K562 (cell line): ENCODE results near the gene REEP2. TPM values are rescaled to one million over a fixed set of nuclear protein-coding genes. Genes with fewer than 3 reads are reported as not detected.

ENCODE experiments used
- CAMTA2 ChIP-seq: fragments of 250-450 bp; sonication (Bioruptor Pico); conservative IDR thresholded peaks from 2 replicates; pipeline ENCODE4 v1.5.1; 2022
- JUNB ChIP-seq: fragments of 450-650 bp; formaldehyde crosslinking; conservative IDR thresholded peaks from 2 replicates; pipeline ENCODE4 v1.4.0; 2020; ENCODE audit warnings: mild to moderate bottlenecking
- MEIS2 ChIP-seq: fragments of 450-650 bp; IDR thresholded peaks from 2 replicates; pipeline ENCODE4 v1.6.1; 2014; ENCODE audit warnings: mild to moderate bottlenecking; ENCODE audit not compliant: partially characterized antibody
- NONO ChIP-seq, 2 experiments: fragments of 200-400 bp in 1 of 2; fragments of 450-650 bp in 1 of 2; formaldehyde crosslinking in 1 of 2; IDR thresholded peaks; 2 replicates each; pipeline ENCODE4 v1.6.1; 2017; ENCODE audit warnings: low read depth in 2 of 2, mild to moderate bottlenecking in 2 of 2, moderate library complexity in 2 of 2, low read length in 1 of 2
- POU5F1 ChIP-seq: fragments of 150-350 bp; IDR thresholded peaks from 2 replicates; pipeline ENCODE4 v1.6.1; 2014; ENCODE audit warnings: borderline replicate concordance, low read length, low read depth, mild to moderate bottlenecking; ENCODE audit not compliant: partially characterized antibody
- RHOXF2B ChIP-seq: fragments of 250-450 bp; sonication (Bioruptor Pico); conservative IDR thresholded peaks from 2 replicates; pipeline ENCODE4 v1.5.1; 2021
- SNRNP70 ChIP-seq: fragments of 200-400 bp; formaldehyde crosslinking; optimal IDR thresholded peaks from 2 replicates; pipeline ENCODE3; 2017; ENCODE audit warnings: low read depth, low read length
- SRSF3 ChIP-seq: fragments of 200-400 bp; formaldehyde crosslinking; IDR thresholded peaks from 2 replicates; pipeline ENCODE4 v1.6.1; 2016; ENCODE audit warnings: mild to moderate bottlenecking, low read length, moderate library complexity; ENCODE audit not compliant: insufficient read depth
- ZNF24 ChIP-seq: fragments of 450-650 bp; IDR thresholded peaks from 2 replicates; pipeline ENCODE4 v1.6.1; 2016
- ZNF263 ChIP-seq: sonication (generic); formaldehyde crosslinking; IDR thresholded peaks from 2 replicates; pipeline ENCODE4 v1.8.0; 2022; ENCODE audit warnings: mild to moderate bottlenecking, missing genetic modification reagents, borderline replicate concordance
- ZNF668 ChIP-seq: fragments of 250-450 bp; sonication (Bioruptor Pico); IDR thresholded peaks from 2 replicates; pipeline ENCODE4 v1.8.0; 2022; ENCODE audit warnings: mild to moderate bottlenecking, inconsistent platforms
- polyA plus RNA-seq, 8 experiments: library from polyadenylated mRNA; depleted of rRNA in 4 of 8; stranded (reverse) in 5 of 8; unstranded in 3 of 8; fragments of >200 nt; fragmentation: Nextera tagmentation in 2 of 8; fragmentation: Illumina TruSeq in 1 of 8; extraction: Ambion mirVana in 2 of 8; extraction: Trizol in 1 of 8; gene quantifications; 2 replicates each; pipeline versions ENCODE4 v1.2.1 to v1.2.3, GENCODE V29; 2011 to 2014; ENCODE audit warnings: inconsistent platforms in 1 of 8, missing spikeins in 1 of 8
- total RNA-seq, 7 experiments: library from RNA; depleted of rRNA in 6 of 7; stranded (reverse); fragments of >200 nt in 6 of 7; fragmentation: Illumina TruSeq in 2 of 7; extraction: Trizol in 2 of 7; gene quantifications; 2 replicates each; pipeline versions ENCODE4 v1.2.1 to v1.2.3, GENCODE V29; 2011 to 2021; ENCODE audit warnings: low replicate concordance in 1 of 7
- TF ChIP-seq, protein P1 (sequence below), 2 experiments: fragments of 450-650 bp in 1 of 2; sonication (generic) in 1 of 2; formaldehyde crosslinking in 1 of 2; IDR thresholded peaks in 1 of 2; conservative IDR thresholded peaks in 1 of 2; 2 replicates each; pipeline versions ENCODE4 v1.6.1 to v1.8.1; 2016 to 2023; ENCODE audit warnings: mild to moderate bottlenecking in 2 of 2, moderate library complexity in 2 of 2, inconsistent platforms in 1 of 2, missing genetic modification reagents in 1 of 2
- TF ChIP-seq, protein P2 (sequence below): sonication (generic); formaldehyde crosslinking; IDR thresholded peaks from 2 replicates; pipeline ENCODE4 v1.8.0; 2023; ENCODE audit warnings: mild to moderate bottlenecking, missing genetic modification reagents
- TF ChIP-seq, protein P3 (sequence below): fragments of 250-450 bp; sonication (Bioruptor Pico); IDR thresholded peaks from 2 replicates; pipeline ENCODE4 v1.5.0; 2021; ENCODE audit warnings: mild to moderate bottlenecking, moderate library complexity
- TF ChIP-seq, protein P4 (sequence below), 2 experiments: IDR thresholded peaks; 2 replicates each; pipeline ENCODE4 v1.6.1; 2012; ENCODE audit warnings: improper control_type of control experiment in 2 of 2, low read depth in 2 of 2, low read length in 2 of 2, borderline replicate concordance in 1 of 2
- TF ChIP-seq, protein P5 (sequence below): fragments of 450-650 bp; conservative IDR thresholded peaks from 2 replicates; pipeline ENCODE4 v1.6.1; 2016; ENCODE audit warnings: missing genetic modification characterization, low read depth, mild to moderate bottlenecking, missing compliant biosample characterization, moderate library complexity

REEP2 gene
- total and polyA plus RNA-seq, 9 of the 15 experiments (the other 6 are each of a cell fraction or from before 2014, with no cell fraction given): 0.03 to 1.1 (median 0.12) TPM; not detected in 1

DNA sequence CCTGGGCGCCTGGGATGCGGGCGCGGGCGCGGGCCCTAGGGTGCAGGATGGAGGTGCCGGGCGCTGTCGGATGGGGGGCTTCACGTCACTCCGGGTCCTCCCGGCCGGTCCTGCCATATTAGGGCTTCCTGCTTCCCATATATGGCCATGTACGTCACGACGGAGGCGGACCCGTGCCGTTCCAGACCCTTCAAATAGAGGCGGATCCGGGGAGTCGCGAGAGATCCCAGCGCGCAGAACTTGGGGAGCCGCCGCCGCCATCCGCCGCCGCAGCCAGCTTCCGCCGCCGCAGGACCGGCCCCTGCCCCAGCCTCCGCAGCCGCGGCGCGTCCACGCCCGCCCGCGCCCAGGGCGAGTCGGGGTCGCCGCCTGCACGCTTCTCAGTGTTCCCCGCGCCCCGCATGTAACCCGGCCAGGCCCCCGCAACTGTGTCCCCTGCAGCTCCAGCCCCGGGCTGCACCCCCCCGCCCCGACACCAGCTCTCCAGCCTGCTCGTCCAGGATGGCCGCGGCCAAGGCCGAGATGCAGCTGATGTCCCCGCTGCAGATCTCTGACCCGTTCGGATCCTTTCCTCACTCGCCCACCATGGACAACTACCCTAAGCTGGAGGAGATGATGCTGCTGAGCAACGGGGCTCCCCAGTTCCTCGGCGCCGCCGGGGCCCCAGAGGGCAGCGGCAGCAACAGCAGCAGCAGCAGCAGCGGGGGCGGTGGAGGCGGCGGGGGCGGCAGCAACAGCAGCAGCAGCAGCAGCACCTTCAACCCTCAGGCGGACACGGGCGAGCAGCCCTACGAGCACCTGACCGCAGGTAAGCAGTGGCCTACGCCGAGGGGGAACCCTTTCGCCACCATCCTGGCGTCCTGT, 26.6 kb downstream of the REEP2 start, which contains the start of gene EGR1 (continued):
- TF ChIP-seq ZNF263 (CRISPR knock-in tag): peak; percentile 65
- no peak for TF ChIP-seq ZNF668
- TF ChIP-seq CAMTA2: no peak
- no peak for TF ChIP-seq SNRNP70
- TF ChIP-seq NONO (IDR thresholded peaks at IDR 0.05; ENCODE audit: low read depth in 2 of 2, low read length in 1 of 2): peak; percentile 79 to 89; a peak in 3 of 4 replicates
- TF ChIP-seq, protein P1, sequence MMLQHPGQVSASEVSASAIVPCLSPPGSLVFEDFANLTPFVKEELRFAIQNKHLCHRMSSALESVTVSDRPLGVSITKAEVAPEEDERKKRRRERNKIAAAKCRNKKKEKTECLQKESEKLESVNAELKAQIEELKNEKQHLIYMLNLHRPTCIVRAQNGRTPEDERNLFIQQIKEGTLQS (IDR thresholded peaks at IDR 0.05): no peak
- TF ChIP-seq, protein P1 (CRISPR knock-in tag; conservative IDR thresholded peaks at IDR 0.05): 0 out of 2 replicates have a peak, but pooled peaks have one; percentile 54
- TF ChIP-seq, protein P2, sequence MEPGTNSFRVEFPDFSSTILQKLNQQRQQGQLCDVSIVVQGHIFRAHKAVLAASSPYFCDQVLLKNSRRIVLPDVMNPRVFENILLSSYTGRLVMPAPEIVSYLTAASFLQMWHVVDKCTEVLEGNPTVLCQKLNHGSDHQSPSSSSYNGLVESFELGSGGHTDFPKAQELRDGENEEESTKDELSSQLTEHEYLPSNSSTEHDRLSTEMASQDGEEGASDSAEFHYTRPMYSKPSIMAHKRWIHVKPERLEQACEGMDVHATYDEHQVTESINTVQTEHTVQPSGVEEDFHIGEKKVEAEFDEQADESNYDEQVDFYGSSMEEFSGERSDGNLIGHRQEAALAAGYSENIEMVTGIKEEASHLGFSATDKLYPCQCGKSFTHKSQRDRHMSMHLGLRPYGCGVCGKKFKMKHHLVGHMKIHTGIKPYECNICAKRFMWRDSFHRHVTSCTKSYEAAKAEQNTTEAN (CRISPR knock-in tag): no peak
- TF ChIP-seq JUNB (CRISPR knock-in tag): no peak
- no peak; the same call in none of the 2 replicates for TF ChIP-seq SRSF3
- TF ChIP-seq RHOXF2B: no peak
- TF ChIP-seq ZNF24: 0 out of 2 replicates have a peak, but pooled peaks have one; percentile 21
- TF ChIP-seq, protein P3, sequence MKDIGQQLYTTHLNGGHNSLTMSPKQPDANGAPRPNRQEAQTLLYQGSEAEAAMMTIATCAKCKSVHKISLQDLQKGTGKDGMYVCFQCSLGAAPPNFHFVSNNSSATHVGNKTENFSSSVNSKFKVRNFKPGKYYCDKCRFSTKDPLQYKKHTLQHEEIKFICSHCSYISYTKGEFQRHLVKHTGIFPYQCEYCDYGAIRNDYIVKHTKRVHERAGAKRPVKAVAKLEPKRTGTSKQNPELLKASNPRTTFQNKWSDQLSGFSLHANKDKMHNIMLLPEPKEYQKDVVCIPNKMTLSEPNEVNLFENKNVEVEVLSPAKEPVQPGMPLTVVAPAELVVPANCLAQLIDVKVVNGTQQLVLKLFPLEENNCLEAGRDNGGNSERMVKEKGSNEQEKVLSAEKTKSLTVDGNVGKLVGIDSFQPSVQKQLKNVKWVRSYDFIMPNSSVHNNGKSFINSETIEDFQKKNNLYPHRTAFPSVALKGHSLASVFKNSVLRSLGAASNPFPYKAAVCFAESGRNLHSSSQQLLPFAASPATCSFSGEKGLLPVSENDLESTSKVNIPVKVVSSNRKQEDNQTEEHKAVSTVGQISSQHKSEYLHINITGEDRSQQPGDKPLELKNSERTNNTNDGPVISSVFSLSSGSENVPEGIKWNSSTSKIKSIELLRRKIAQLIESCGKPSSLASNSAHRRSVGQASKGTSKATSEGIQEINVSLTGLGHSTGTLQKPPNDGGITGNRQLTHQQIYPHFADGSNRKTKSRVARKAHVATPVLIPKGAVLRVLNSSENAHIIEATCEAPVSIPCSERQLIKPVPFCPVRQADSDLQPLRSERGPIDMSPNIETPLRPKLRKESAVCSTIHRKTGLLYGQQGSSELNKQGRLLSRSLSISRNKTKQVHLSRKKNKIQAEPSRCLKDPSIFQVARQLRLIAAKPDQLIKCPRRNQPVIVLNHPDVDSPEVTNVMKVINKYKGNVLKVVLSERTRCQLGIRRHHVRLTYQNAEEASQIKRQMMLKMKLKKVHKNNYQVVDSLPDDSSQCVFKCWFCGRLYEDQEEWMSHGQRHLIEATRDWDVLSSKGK (CRISPR knock-in tag): no peak
- TF ChIP-seq, protein P4, sequence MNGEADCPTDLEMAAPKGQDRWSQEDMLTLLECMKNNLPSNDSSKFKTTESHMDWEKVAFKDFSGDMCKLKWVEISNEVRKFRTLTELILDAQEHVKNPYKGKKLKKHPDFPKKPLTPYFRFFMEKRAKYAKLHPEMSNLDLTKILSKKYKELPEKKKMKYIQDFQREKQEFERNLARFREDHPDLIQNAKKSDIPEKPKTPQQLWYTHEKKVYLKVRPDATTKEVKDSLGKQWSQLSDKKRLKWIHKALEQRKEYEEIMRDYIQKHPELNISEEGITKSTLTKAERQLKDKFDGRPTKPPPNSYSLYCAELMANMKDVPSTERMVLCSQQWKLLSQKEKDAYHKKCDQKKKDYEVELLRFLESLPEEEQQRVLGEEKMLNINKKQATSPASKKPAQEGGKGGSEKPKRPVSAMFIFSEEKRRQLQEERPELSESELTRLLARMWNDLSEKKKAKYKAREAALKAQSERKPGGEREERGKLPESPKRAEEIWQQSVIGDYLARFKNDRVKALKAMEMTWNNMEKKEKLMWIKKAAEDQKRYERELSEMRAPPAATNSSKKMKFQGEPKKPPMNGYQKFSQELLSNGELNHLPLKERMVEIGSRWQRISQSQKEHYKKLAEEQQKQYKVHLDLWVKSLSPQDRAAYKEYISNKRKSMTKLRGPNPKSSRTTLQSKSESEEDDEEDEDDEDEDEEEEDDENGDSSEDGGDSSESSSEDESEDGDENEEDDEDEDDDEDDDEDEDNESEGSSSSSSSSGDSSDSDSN (IDR thresholded peaks at IDR 0.05; ENCODE audit: borderline replicate concordance in 1 of 2, low read depth in 2 of 2, low read length in 2 of 2): no peak
- peak; percentile 8 for TF ChIP-seq MEIS2
- TF ChIP-seq, protein P5, sequence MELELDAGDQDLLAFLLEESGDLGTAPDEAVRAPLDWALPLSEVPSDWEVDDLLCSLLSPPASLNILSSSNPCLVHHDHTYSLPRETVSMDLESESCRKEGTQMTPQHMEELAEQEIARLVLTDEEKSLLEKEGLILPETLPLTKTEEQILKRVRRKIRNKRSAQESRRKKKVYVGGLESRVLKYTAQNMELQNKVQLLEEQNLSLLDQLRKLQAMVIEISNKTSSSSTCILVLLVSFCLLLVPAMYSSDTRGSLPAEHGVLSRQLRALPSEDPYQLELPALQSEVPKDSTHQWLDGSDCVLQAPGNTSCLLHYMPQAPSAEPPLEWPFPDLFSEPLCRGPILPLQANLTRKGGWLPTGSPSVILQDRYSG (tag): no peak
- no peak for TF ChIP-seq POU5F1
